ENCODE measurements around the gene BICDL2. TPM values are rescaled to one million over a fixed set of nuclear protein-coding genes. Genes with fewer than 3 reads are reported as not detected.
A peak's percentile ranks its signal among the peaks of the same experiment; 100 is the strongest.

Gene BICDL2
- total and polyA plus RNA-seq, 7 experiments from 2014 or later = 1.0 TPM; not detected in 6

DNA sequence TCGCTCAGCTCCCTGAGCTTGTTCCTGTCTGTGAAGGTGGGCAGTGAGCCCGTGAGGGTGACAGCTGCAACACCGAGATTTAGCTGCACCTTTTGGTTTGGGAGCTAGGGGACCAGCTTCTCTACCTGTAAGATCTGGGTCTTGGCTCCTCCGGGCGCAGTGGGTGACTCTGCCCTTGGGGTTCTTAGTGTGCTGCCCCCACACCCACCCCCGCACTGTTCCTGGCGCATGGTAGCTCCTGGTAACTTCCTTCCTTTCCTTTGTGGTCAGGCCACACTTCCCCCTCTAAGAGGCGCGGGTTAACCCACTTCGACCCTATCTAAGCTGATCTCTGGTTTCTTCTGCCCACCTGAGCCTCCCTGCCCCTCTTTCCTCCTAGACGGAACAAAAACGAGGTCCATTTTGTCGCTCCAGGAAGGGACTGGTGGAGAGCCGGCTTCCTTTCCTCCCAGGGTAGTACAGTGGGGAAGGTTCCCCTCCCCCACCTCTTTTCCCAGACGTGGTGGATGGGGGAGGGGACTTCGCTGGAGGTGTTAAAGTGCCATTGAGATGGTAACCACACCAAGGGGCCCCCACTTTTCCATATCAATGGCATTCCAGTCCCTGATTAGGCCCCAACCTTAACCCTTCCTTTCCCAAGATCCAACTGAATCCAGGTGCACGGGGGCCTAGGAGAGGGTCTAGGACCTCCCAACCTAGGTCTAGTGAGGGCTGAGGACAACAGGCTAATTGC lies 28.6 kb downstream of the BICDL2 start:
- Histone ChIP-seq H3K36me3 (ENCODE audit: control insufficient read depth in 2 of 3, insufficient read depth in 3 of 3, low read length in 3 of 3) (no peaks in the 10 kb centered on the region), H3K27me3 (ENCODE audit: control insufficient read depth in 2 of 2, insufficient read depth in 2 of 2, low read length in 2 of 2) (no peaks in the 10 kb centered on the region), H3K9me3 (ENCODE audit: control insufficient read depth in 2 of 3, low read length in 3 of 3) (no peaks in the 10 kb centered on the region), H3K4me1 (ENCODE audit: control insufficient read depth in 2 of 2, insufficient read depth in 2 of 2, low read length in 2 of 2) (peaks cover 21 to 23% of the 10 kb centered on the region in 2 donors), H3K4me3 (ENCODE audit: low read length) (peak overlapping the region; percentile 38), H3K27ac (ENCODE audit: low read depth, low read length) (no peak overlapping the region)
- H3K27me3 Mint-ChIP-seq = peaks cover 0 to 18% (median 5%) of the 10 kb centered on the region in 5 donors
- peaks cover 18 to 35% (median 28%) of the 10 kb centered on the region in 7 donors for H3K4me1 Mint-ChIP-seq
- no peaks in the 10 kb centered on the region for H3K9me3 Mint-ChIP-seq
- peak overlapping the region in 2 of 9 donors; percentile 17 to 25 for H3K27ac Mint-ChIP-seq
- no peak for DNase-seq
- no peak for ATAC-seq
- intact Hi-C loops (cut with micrococcal nuclease) = no loop called here
- peak overlapping the region; percentile 68 to 85 (median 74) for H3K4me3 Mint-ChIP-seq
- ChIA-PET POLR2A (interaction anchor here (0.7 to 3.2 kb wide), 8 partner anchors 12 to 527 kb away, joined by 3 to 11 read pairs (median 6); partner anchors contain the start of genes HCFC1R1, PKMYT1, THOC6 and TNFRSF12A), CTCF (interaction anchor here (0.6 to 2.0 kb wide), 5 partner anchors 13 to 123 kb away, joined by 3 to 8 read pairs (median 3); no protein-coding TSS in a partner anchor)
- H3K36me3 Mint-ChIP-seq = peaks cover 0 to 1% (median 0%) of the 10 kb centered on the region in 5 donors

DNA sequence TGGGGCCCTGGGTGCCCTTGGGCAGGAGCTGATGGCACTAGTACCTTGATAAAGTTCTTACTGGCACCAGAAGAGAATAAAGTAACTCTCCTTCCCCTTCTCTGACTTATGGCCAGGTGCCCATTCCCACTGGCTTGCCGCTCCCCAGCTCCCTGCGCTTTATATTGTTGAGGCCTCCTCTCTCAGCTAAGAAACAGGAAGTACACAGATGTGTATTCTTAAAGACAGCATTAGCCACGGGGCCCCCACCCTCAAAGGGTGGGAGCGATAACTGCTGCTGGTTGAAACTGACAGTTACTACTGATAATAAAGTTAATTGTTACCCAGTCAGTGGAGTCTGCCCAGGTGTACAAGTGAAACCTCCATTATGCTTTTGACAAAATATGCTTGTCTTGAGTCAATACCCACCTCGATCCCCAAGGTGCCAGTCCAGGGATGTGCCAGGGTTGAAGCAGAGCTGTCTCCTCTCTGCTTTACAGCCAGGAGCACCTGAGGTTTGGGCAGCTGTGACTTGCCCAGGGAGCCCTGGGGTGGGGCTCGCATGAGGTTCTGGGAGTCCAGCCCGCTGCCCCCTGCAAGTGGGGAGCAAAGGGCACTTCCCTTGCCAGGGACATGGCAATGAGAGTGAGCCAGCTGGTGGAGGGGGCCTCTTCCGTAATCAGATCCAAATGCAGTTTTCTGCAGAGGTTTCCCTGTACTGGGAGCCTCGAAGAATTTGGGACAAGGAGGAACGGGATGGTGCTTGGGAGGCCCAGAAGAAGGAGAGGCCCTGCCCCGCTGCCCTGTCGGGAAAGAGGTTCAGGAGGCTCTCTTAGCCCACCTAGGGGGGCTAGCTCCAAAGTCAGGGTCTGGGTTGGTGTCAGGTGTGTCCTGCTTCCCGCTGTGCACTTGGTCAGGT lies 29.4 kb downstream of the BICDL2 start:
- ATAC-seq (no peak), DNase-seq (no peak)
- H3K4me1 ChIP-seq (ENCODE audit: control insufficient read depth in 2 of 2, insufficient read depth in 2 of 2, low read length in 2 of 2) = peaks cover 21 to 23% of the 10 kb centered on the region in 2 donors
- ChIA-PET POLR2A (interaction anchor here (0.9 to 3.2 kb wide), 8 partner anchors 13 to 230 kb away, joined by 4 to 11 read pairs (median 6); partner anchors contain the start of genes HCFC1R1, PKMYT1, THOC6 and TNFRSF12A), CTCF (interaction anchor here (0.6 to 2.0 kb wide), 6 partner anchors 14 to 124 kb away, joined by 3 to 8 read pairs (median 4); no protein-coding TSS in a partner anchor)
- H3K27me3 ChIP-seq (ENCODE audit: control insufficient read depth in 2 of 2, insufficient read depth in 2 of 2, low read length in 2 of 2) = no peaks in the 10 kb centered on the region
- Mint-ChIP-seq H3K27me3 (peaks cover 0 to 15% (median under 1%) of the 10 kb centered on the region in 5 donors), H3K36me3 (peaks cover 0 to 1% (median 0%) of the 10 kb centered on the region in 5 donors), H3K4me1 (peaks cover 18 to 35% (median 28%) of the 10 kb centered on the region in 7 donors), H3K4me3 (peak overlapping the region; percentile 37 to 85 (median 73)), H3K27ac (peak overlapping the region in 3 of 9 donors; percentile 24 to 33 (median 25)), H3K9me3 (no peaks in the 10 kb centered on the region)
- intact Hi-C loops (cut with micrococcal nuclease) = no loop called here
- H3K27ac ChIP-seq (ENCODE audit: low read depth, low read length) = no peak overlapping the region
- peak overlapping the region; percentile 38 for H3K4me3 ChIP-seq (ENCODE audit: low read length)
- no peaks in the 10 kb centered on the region for H3K36me3 ChIP-seq (ENCODE audit: control insufficient read depth in 2 of 3, insufficient read depth in 3 of 3, low read length in 3 of 3)
- no peaks in the 10 kb centered on the region for H3K9me3 ChIP-seq (ENCODE audit: control insufficient read depth in 2 of 3, low read length in 3 of 3)

- POLR2A ChIA-PET = interaction anchor here (0.9 to 3.0 kb wide), 5 partner anchors 16 to 124 kb away, joined by 3 to 17 read pairs (median 8); partner anchors contain the start of gene TNFRSF12A
- Histone ChIP-seq H3K4me3 (ENCODE audit: low read length) (no peak overlapping the region), H3K27me3 (ENCODE audit: control insufficient read depth in 2 of 2, insufficient read depth in 2 of 2, low read length in 2 of 2) (no peaks in the 10 kb centered on the region), H3K36me3 (ENCODE audit: control insufficient read depth in 2 of 3, insufficient read depth in 3 of 3, low read length in 3 of 3) (no peaks in the 10 kb centered on the region), H3K27ac (ENCODE audit: low read depth, low read length) (no peak overlapping the region), H3K4me1 (ENCODE audit: control insufficient read depth in 2 of 2, insufficient read depth in 2 of 2, low read length in 2 of 2) (peaks cover 21 to 23% of the 10 kb centered on the region in 2 donors), H3K9me3 (ENCODE audit: control insufficient read depth in 2 of 3, low read length in 3 of 3) (no peaks in the 10 kb centered on the region)
- ATAC-seq (no peak), DNase-seq (no peak)
- Mint-ChIP-seq H3K4me1 (peaks cover 18 to 35% (median 28%) of the 10 kb centered on the region in 7 donors), H3K27ac (peak overlapping the region in 1 of 9 donors; percentile 62), H3K4me3 (peak overlapping the region; percentile 40 to 86 (median 72)), H3K9me3 (no peaks in the 10 kb centered on the region), H3K36me3 (peaks cover 0 to 1% (median 0%) of the 10 kb centered on the region in 5 donors), H3K27me3 (peaks cover 0 to 13% (median 0%) of the 10 kb centered on the region in 5 donors)
- intact Hi-C loops (cut with micrococcal nuclease) = loop anchor here (1.0 to 2.0 kb wide), 5 partner anchors 16 to 284 kb away; partner anchors contain the start of genes PAQR4 (in 1 of the 2), PKMYT1 (in 1 of the 2) and THOC6 (in 1 of the 2)
- CTCF ChIA-PET = interaction anchor here (4.0 kb wide), 1 partner anchor 24 kb away, joined by 90 read pairs; no protein-coding TSS in a partner anchor
These were observed 31.9 kb downstream of the BICDL2 start for GRCh38 chr16:3004781-3005284.

GRCh38 chr16:3004319-3004718 lies 32.4 kb downstream of the BICDL2 start:
- Mint-ChIP-seq H3K4me3 (peak overlapping the region in 2 of 10 donors; percentile 81 to 86), H3K4me1 (peaks cover 18 to 35% (median 28%) of the 10 kb centered on the region in 7 donors), H3K27ac (no peak overlapping the region), H3K36me3 (peaks cover 0 to 1% (median 0%) of the 10 kb centered on the region in 5 donors), H3K27me3 (peaks cover 0 to 13% (median 0%) of the 10 kb centered on the region in 5 donors), H3K9me3 (no peaks in the 10 kb centered on the region)
- Histone ChIP-seq H3K27me3 (ENCODE audit: control insufficient read depth in 2 of 2, insufficient read depth in 2 of 2, low read length in 2 of 2) (no peaks in the 10 kb centered on the region), H3K9me3 (ENCODE audit: control insufficient read depth in 2 of 3, low read length in 3 of 3) (no peaks in the 10 kb centered on the region), H3K36me3 (ENCODE audit: control insufficient read depth in 2 of 3, insufficient read depth in 3 of 3, low read length in 3 of 3) (no peaks in the 10 kb centered on the region), H3K4me1 (ENCODE audit: control insufficient read depth in 2 of 2, insufficient read depth in 2 of 2, low read length in 2 of 2) (peaks cover 21 to 23% of the 10 kb centered on the region in 2 donors), H3K4me3 (ENCODE audit: low read length) (no peak overlapping the region), H3K27ac (ENCODE audit: low read depth, low read length) (no peak overlapping the region)
- intact Hi-C loops (cut with micrococcal nuclease) = loop anchor here (1.0 to 2.0 kb wide), 5 partner anchors 17 to 283 kb away; partner anchors contain the start of genes PAQR4 (in 1 of the 2), PKMYT1 (in 1 of the 2) and THOC6 (in 1 of the 2)
- DNase-seq = peak in 1 of 9 donors; percentile 41
- ChIA-PET CTCF (interaction anchor here (0.6 to 4.0 kb wide), 19 partner anchors 8 to 670 kb away, joined by 3 to 90 read pairs (median 4); partner anchors contain the start of genes HCFC1R1, THOC6, TNFRSF12A and ZNF174), POLR2A (interaction anchor here (0.7 to 3.0 kb wide), 10 partner anchors 10 to 564 kb away, joined by 3 to 17 read pairs (median 5); partner anchors contain the start of genes PKMYT1 and TNFRSF12A)
- ATAC-seq = peak; percentile 1

GRCh38 chr16:3003582-3004270 lies 33.0 kb downstream of the BICDL2 start:
- Mint-ChIP-seq H3K27ac (peak overlapping the region in 5 of 9 donors; percentile 41 to 81 (median 45)), H3K36me3 (peaks cover 0 to 1% (median 0%) of the 10 kb centered on the region in 5 donors)

More at GRCh38 chr16:3003582-3004270, 33.0 kb downstream of the BICDL2 start:
- peak; percentile 99 for ATAC-seq
- Histone ChIP-seq H3K27ac (ENCODE audit: low read depth, low read length) (no peak overlapping the region), H3K27me3 (ENCODE audit: control insufficient read depth in 2 of 2, insufficient read depth in 2 of 2, low read length in 2 of 2) (no peaks in the 10 kb centered on the region), H3K4me1 (ENCODE audit: control insufficient read depth in 2 of 2, insufficient read depth in 2 of 2, low read length in 2 of 2) (peaks cover 19 to 21% of the 10 kb centered on the region in 2 donors), H3K36me3 (ENCODE audit: control insufficient read depth in 2 of 3, insufficient read depth in 3 of 3, low read length in 3 of 3) (no peaks in the 10 kb centered on the region), H3K9me3 (ENCODE audit: control insufficient read depth in 2 of 3, low read length in 3 of 3) (no peaks in the 10 kb centered on the region), H3K4me3 (ENCODE audit: low read length) (no peak overlapping the region)
- H3K4me1 Mint-ChIP-seq = peaks cover 18 to 32% (median 25%) of the 10 kb centered on the region in 7 donors
- peaks cover 0 to 17% (median 0%) of the 10 kb centered on the region in 5 donors for H3K27me3 Mint-ChIP-seq
- intact Hi-C loops (cut with micrococcal nuclease) = loop anchor here (1.0 to 2.0 kb wide), 14 partner anchors 18 to 497 kb away; partner anchors contain the start of genes PAQR4 (in 2 of the 2), PKMYT1 (in 2 of the 2) and THOC6 (in 1 of the 2)
- peak; percentile 78 to 98 (median 96) for DNase-seq
- no peaks in the 10 kb centered on the region for H3K9me3 Mint-ChIP-seq
- peak overlapping the region; percentile 76 to 82 (median 80) for H3K4me3 Mint-ChIP-seq
- ChIA-PET CTCF (interaction anchor here (0.6 to 4.0 kb wide), 21 partner anchors 8 to 671 kb away, joined by 3 to 90 read pairs (median 4); partner anchors contain the start of genes HCFC1R1, THOC6, TNFRSF12A and ZNF174), POLR2A (interaction anchor here (0.7 to 3.0 kb wide), 10 partner anchors 9 to 564 kb away, joined by 3 to 17 read pairs (median 5); partner anchors contain the start of genes PKMYT1 and TNFRSF12A)
